Adrenal gland (tissue), 12 donors: ENCODE data around the gene PIEZO2. TPM values are rescaled to one million over a fixed set of nuclear protein-coding genes. Genes with fewer than 3 reads are reported as not detected.

Experiments used
- DNase-seq, 7 donors: peaks; one replicate each; pipeline ENCODE4 v3.0.0-alpha.2; 2019 to 2020
- H3K27ac ChIP-seq, 5 donors: fragments of 200-600 bp; sonication (generic) in 4 of 5; 1 replicate in 3 of 5; 2 replicates in 2 of 5; pipeline versions ENCODE4 v1.5.1 to v1.8.0; 2016 to 2020; ENCODE audit warnings: mild to moderate bottlenecking in 1 of 5
- H3K27me3 ChIP-seq: fragments of 200-600 bp; 2 replicates; pipeline ENCODE4 v1.8.0; 2021
- H3K36me3 ChIP-seq, 2 donors: fragments of 200-600 bp; replicated peaks in 1 of 2; 1 replicate in 1 of 2; 2 replicates in 1 of 2; pipeline versions ENCODE4 v1.5.1 to v1.8.0; 2018 to 2022
- H3K4me1 ChIP-seq, 2 donors: fragments of 200-600 bp; replicated peaks in 1 of 2; 1 replicate in 1 of 2; 2 replicates in 1 of 2; pipeline versions ENCODE4 v1.5.1 to v1.8.0; 2018 to 2021
- H3K4me3 ChIP-seq, 4 donors: fragments of 200-600 bp; sonication (generic) in 3 of 4; one replicate each; pipeline ENCODE4 v1.5.1; 2016 to 2018
- H3K9me3 ChIP-seq, 3 donors: fragments of 200-600 bp; sonication (generic) in 1 of 3; replicated peaks in 1 of 3; 1 replicate in 2 of 3; 2 replicates in 1 of 3; pipeline versions ENCODE4 v1.5.1 to v1.8.0; 2016 to 2021
- CTCF ChIP-seq, 6 experiments: fragments of 450-650 bp in 4 of 6; fragments of 200-600 bp in 2 of 6; sonication (generic) in 1 of 6; IDR thresholded peaks; 1 replicate in 5 of 6; 2 replicates in 1 of 6; pipeline versions ENCODE4 v1.5.1 to v1.8.0; 2016 to 2021; ENCODE audit warnings: antibody characterized with exemption in 6 of 6, mild to moderate bottlenecking in 2 of 6, moderate library complexity in 1 of 6
- POLR2A ChIP-seq, 2 donors: fragments of 450-650 bp; IDR thresholded peaks; one replicate each; pipeline ENCODE4 v1.6.1; 2017; ENCODE audit warnings: antibody characterized with exemption in 2 of 2, mild to moderate bottlenecking in 2 of 2, moderate library complexity in 1 of 2
- WGBS, 4 donors: extraction: QIAGEN DNeasy Blood & Tissue Kit in 2 of 4; methylation state at CpG; one replicate each; pipeline versions ENCODE4 v1.1.5 to v1.1.7; 2013 to 2017; 5-methylcytosine and 5-hydroxymethylcytosine counted together
- intact Hi-C, 2 donors: fragments of 100-400 bp; cut with DNase I; formaldehyde crosslinking; loops; one replicate each; pipeline versions ENCODE4 v1.14.1 to v1.15.0; 2022 to 2023
- polyA plus RNA-seq, 3 donors: library from polyadenylated mRNA; stranded (reverse); fragments of 200-250 nt in 2 of 3; fragments of 350-450 nt in 1 of 3; fragmentation: Illumina TruSeq in 1 of 3; extraction: RNeasy Lipid Tissue Mini Kit (QIAGEN cat#74804) in 1 of 3; gene quantifications; one replicate each; pipeline ENCODE4 v1.2.3, GENCODE V29; 2013 to 2014
- total RNA-seq, 9 donors: library from RNA; depleted of rRNA in 4 of 9; stranded (reverse); fragments of >200 nt in 4 of 9; fragments of 120-200 nt in 1 of 9; fragmentation: NEBNext Ultra II Directional in 1 of 9; extraction: Animal tissue kit (Norgen Biotek cat#: 25700) in 1 of 9; gene quantifications; one replicate each; pipeline versions ENCODE4 v1.1.0 to v1.2.4, GENCODE V29; 2013 to 2023
- donor health status: healthy with polysubstance abuse.
- donor health status: Bipolar disorder and iron deficiency.
- donor health status: DM: yes; HTN: yes; CAD: no.
- donor health status: DM: no; HTN: no; CAD: no.
- donor health status: DM: no; HTN: no; CAD: no.
- donor health status: DM: yes; HTN: yes; CAD: no.

Gene PIEZO2
- total and polyA plus RNA-seq, 12 donors, result 0.88 to 18.0 (median 2.6) TPM

DNA sequence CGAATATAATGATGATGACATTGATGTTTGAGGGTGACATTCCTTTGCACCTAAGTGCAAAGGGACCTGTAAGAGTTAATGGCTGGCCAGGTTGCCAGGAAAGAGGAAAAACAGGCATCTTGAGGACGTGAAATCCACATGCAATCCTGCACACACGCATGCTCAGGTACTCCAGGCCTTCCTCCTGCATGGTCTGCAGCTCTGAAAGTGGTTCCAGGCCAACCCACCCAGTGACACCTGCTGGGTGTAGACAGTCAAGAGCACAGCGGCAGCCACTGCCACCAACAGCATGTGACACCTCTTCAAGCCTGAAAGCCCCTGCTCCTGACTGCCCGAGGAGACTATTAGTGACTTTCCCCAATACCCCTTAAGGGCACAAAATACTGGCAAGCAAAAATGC is 101.6 kb downstream of the PIEZO2 start:
- intact Hi-C loops, result loop anchor here in 1 of 2 donors (10.0 kb wide), 1 partner anchor 107 kb away; no protein-coding TSS in a partner anchor
- WGBS, 4 donors, result 91 to 97% (median 95%) methylated on average over 5 of the region's 5 CpGs

DNA sequence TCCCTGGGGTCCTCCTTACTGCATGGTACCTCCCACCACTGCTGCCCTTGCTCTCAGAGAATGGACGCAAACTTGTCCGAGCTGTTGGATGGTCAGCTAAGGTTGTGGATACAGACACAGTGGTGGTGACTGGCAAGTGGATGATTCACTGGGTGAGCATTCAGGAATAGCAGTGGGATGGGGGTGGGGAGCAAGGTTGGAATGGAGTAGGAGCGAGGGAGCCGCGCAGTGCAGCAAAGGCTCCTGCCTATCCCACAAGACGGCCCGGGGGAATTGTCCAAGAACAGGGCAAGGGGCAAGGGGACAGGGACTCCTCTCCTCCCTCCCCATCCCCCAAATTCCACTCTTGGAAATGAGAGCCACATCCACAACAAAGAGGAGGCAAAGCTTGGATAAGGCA is 102.2 kb downstream of the PIEZO2 start:
- no peak overlapping the region for H3K4me3 ChIP-seq
- TF ChIP-seq POLR2A (IDR thresholded peaks at IDR 0.05) (no peak), CTCF (IDR thresholded peaks at IDR 0.05) (no peak)
- H3K9me3 ChIP-seq, result no peaks in the 10 kb centered on the region
- no peak overlapping the region for H3K27ac ChIP-seq
- H3K4me1 ChIP-seq, result no peaks in the 10 kb centered on the region
- no peaks in the 10 kb centered on the region for H3K36me3 ChIP-seq
- H3K27me3 ChIP-seq, result no peaks in the 10 kb centered on the region
- 82 to 92% (median 83%) methylated on average over 5 to 7 of the region's 7 CpGs for WGBS, 4 donors
- DNase-seq, result no peak
- intact Hi-C loops, result loop anchor here in 1 of 2 donors (10.0 kb wide), 1 partner anchor 108 kb away; no protein-coding TSS in a partner anchor

More for the DNA sequence above, 101.6 kb downstream of the PIEZO2 start:
- Histone ChIP-seq H3K9me3 (no peaks in the 10 kb centered on the region), H3K36me3 (no peaks in the 10 kb centered on the region), H3K4me1 (no peaks in the 10 kb centered on the region), H3K4me3 (no peak overlapping the region), H3K27ac (no peak overlapping the region), H3K27me3 (no peaks in the 10 kb centered on the region)
- DNase-seq, result no peak
- no peak for TF ChIP-seq CTCF (IDR thresholded peaks at IDR 0.05)
- TF ChIP-seq POLR2A (IDR thresholded peaks at IDR 0.05), result no peak

- H3K27me3 ChIP-seq, result no peaks in the 10 kb centered on the region
- H3K36me3 ChIP-seq, result no peaks in the 10 kb centered on the region
- intact Hi-C loops, result loop anchor here in 1 of 2 donors (10.0 kb wide), 1 partner anchor 109 kb away; no protein-coding TSS in a partner anchor
- H3K4me3 ChIP-seq, result no peak overlapping the region
- WGBS, 4 donors, result 82 to 100% (median 88%) methylated on average over 2 of the region's 2 CpGs
- H3K9me3 ChIP-seq, result no peaks in the 10 kb centered on the region
- TF ChIP-seq CTCF (IDR thresholded peaks at IDR 0.05) (no peak), POLR2A (IDR thresholded peaks at IDR 0.05) (no peak)
- no peak for DNase-seq
- no peak overlapping the region for H3K27ac ChIP-seq
- H3K4me1 ChIP-seq, result no peaks in the 10 kb centered on the region
These were observed 103.2 kb downstream of the PIEZO2 start for GRCh38 chr18:11046140-11046539.

- intact Hi-C loops, result loop anchor here (5.0 to 10.0 kb wide), 2 partner anchors 111 to 191 kb away; no protein-coding TSS in a partner anchor
- H3K27ac ChIP-seq, result no peak overlapping the region
- WGBS, 4 donors, result 74 to 85% (median 85%) methylated on average over 7 of the region's 7 CpGs
- H3K9me3 ChIP-seq, result no peaks in the 10 kb centered on the region
- no peaks in the 10 kb centered on the region for H3K27me3 ChIP-seq
- peaks cover 0 to 6% of the 10 kb centered on the region in 2 donors for H3K4me1 ChIP-seq
- DNase-seq, result no peak
- no peak overlapping the region for H3K4me3 ChIP-seq
- no peak for TF ChIP-seq CTCF (IDR thresholded peaks at IDR 0.05)
- no peak for TF ChIP-seq POLR2A (IDR thresholded peaks at IDR 0.05)
- no peaks in the 10 kb centered on the region for H3K36me3 ChIP-seq
These were observed 105.7 kb downstream of the PIEZO2 start for GRCh38 chr18:11043694-11044093.
